Measurements from ENCODE around the gene PHPT1. TPM values are rescaled to one million over a fixed set of nuclear protein-coding genes. Genes with fewer than 3 reads are reported as not detected.

The PHPT1 gene
- total and polyA plus RNA-seq, 2 of the 8 experiments (the other 6 are each of a cell fraction or from before 2014, with no cell fraction given), result 109 to 226 TPM

DNA sequence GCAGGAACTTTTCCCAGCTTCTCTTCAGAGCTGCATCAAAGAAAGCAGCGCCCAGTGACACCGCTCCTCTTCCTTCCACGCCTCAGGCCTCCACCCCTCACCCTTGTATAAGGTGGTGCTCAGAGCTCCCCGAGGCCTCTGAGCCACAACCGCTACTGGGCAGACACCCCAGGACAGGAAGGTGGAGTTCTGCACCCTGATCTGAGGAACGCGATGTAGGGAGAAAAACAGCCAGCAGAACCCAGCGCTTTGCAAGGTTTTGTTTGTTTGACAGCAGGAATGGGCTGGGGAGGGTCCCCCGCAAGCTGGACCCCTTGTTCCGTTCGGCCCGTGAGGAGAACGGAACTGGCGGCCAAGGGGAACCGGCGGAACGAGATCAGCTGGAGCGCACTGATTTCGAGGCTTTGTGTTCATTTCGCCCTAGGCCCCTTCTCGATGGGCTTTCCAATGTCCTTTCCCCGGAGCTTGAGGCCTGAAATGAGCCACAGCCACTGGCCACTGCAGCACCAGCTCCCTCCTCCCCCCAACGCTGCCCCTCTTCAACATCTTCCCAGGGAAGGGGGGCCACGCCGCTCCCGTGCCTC is 12.8 kb downstream of the PHPT1 start:
- no peak for FAIRE-seq
- Histone ChIP-seq H3K79me1 (ENCODE audit: low read depth, low read length) (peaks cover 10% of the 10 kb centered on the region), H3K14ac (ENCODE audit: insufficient read length) (no peak overlapping the region), H3K56ac (replicated peaks; ENCODE audit: insufficient read length, low read depth, low read length) (no peak overlapping the region), H3K4ac (replicated peaks; ENCODE audit: insufficient read length, low read depth, low read length) (no peak overlapping the region), H2BK5ac (ENCODE audit: low read depth, low read length) (no peak overlapping the region), H3K23ac (ENCODE audit: insufficient read length) (no peak overlapping the region), H2BK15ac (ENCODE audit: low read length) (no peak overlapping the region), H4K5ac (ENCODE audit: insufficient read length, low read depth, low read length) (no peak overlapping the region), H3K23me2 (ENCODE audit: low read depth, low read length) (peaks cover 5% of the 10 kb centered on the region; the same call in 1 of the 2 replicates), H2AK5ac (ENCODE audit: low read depth, low read length) (no peak overlapping the region), H3K18ac (ENCODE audit: extremely low read depth, low read length) (no peak overlapping the region), H4K8ac (ENCODE audit: extremely low read depth, insufficient read depth, low read length) (no peak overlapping the region), H3K27ac (ENCODE audit: low read depth, low read length) (no peak overlapping the region), H3K4me2 (ENCODE audit: insufficient read depth in 1 of 2, low read depth in 2 of 2, low read length in 2 of 2) (no peak overlapping the region), H3K27me3 (replicated peaks in 1 of 4; ENCODE audit: control insufficient read depth in 3 of 4, extremely low read depth in 1 of 4, insufficient read depth in 3 of 4, low read length in 3 of 4) (no peaks in the 10 kb centered on the region), H3K9ac (replicated peaks in 1 of 4; ENCODE audit: extremely low read depth in 1 of 4, low read depth in 3 of 4, low read length in 3 of 4) (no peak overlapping the region), H4K91ac (replicated peaks; ENCODE audit: insufficient read length, low read length) (no peak overlapping the region), H2AFZ (ENCODE audit: low read length) (no peak overlapping the region), H2BK12ac (ENCODE audit: low read depth, low read length) (no peak overlapping the region), H3K79me2 (ENCODE audit: control insufficient read depth in 1 of 2, insufficient read depth in 2 of 2, low read length in 2 of 2) (peaks cover 5 to 17% of the 10 kb centered on the region in 2 experiments; a peak in 3 of 4 replicates), H2BK120ac (replicated peaks; ENCODE audit: low read depth, low read length) (no peak overlapping the region), H2BK20ac (ENCODE audit: low read length) (no peak overlapping the region), H3K4me1 (replicated peaks in 1 of 4; ENCODE audit: control insufficient read depth in 3 of 4, insufficient read depth in 4 of 4, low read length in 3 of 4) (peaks cover 0 to 6% (median 5%) of the 10 kb centered on the region in 4 experiments; a peak in 5 of 7 replicates), H3K36me3 (ENCODE audit: control insufficient read depth in 2 of 4, insufficient read depth in 4 of 4, low read length in 3 of 4) (peaks cover 11 to 34% (median 27%) of the 10 kb centered on the region in 4 experiments), H3K4me3 (ENCODE audit: extremely low read depth in 1 of 4, insufficient read depth in 2 of 4, low read depth in 3 of 4, low read length in 4 of 4) (no peak overlapping the region), H4K20me1 (replicated peaks in 1 of 2; ENCODE audit: control insufficient read depth in 1 of 2, insufficient read depth in 2 of 2, low read length in 2 of 2) (peaks cover 7 to 38% of the 10 kb centered on the region in 2 experiments), H3K9me3 (ENCODE audit: insufficient read depth in 2 of 2, low read depth in 1 of 2, low read length in 1 of 2) (no peaks in the 10 kb centered on the region; a peak in 1 of 4 replicates)
- TF ChIP-seq CTBP2 (IDR thresholded peaks at IDR 0.05; ENCODE audit: borderline replicate concordance, insufficient read depth, insufficient read length, low read length) (no peak), HDAC2 (IDR thresholded peaks at IDR 0.05; ENCODE audit: borderline replicate concordance in 1 of 2, low read depth in 2 of 2, low read length in 2 of 2) (no peak), SAP30 (IDR thresholded peaks at IDR 0.05; ENCODE audit: insufficient read depth, insufficient replicate concordance, low read length) (no peak), CHD1 (IDR thresholded peaks at IDR 0.05; ENCODE audit: low read depth, low read length) (no peak), HDAC6 (IDR thresholded peaks at IDR 0.05; ENCODE audit: low read depth, low read length) (no peak), EGR1 (IDR thresholded peaks at IDR 0.05; ENCODE audit: borderline replicate concordance, low read depth, low read length) (no peak)
- CTCF ChIA-PET (ENCODE audit: partially characterized antibody), result interaction anchor here (1.0 to 2.5 kb wide), 6 partner anchors 14 to 173 kb away, joined by 3 to 8 read pairs (median 6); partner anchors contain the start of gene AJM1
- WGBS, 2 experiments (ENCODE audit: extremely low coverage in 1 of 2, insufficient coverage in 1 of 2, insufficient read length in 1 of 2, insufficient replicate concordance in 2 of 2, low coverage in 1 of 2, low lambda C conversion rate in 2 of 2, missing lambda C conversion rate in 1 of 2), result 89% methylated on average over 22 of the region's 26 CpGs; no CpG with 5 or more reads in 1 of the 2 experiments
- POLR2A ChIA-PET (ENCODE audit: partially characterized antibody), result interaction anchor here (0.9 to 16.2 kb wide), 7 partner anchors 8 to 45 kb away, joined by 3 to 248 read pairs (median 6); partner anchors contain the start of genes AJM1 and MAMDC4
- no peak for DNase-seq (ENCODE audit: low read depth in 1 of 2, low spot score in 2 of 2)
